PC-9 (cell line): ENCODE measurements around the gene PAK6. TPM values are rescaled to one million over a fixed set of nuclear protein-coding genes. Genes with fewer than 3 reads are reported as not detected.

ENCODE experiments used
- BruUV-seq: library from RNA; stranded (reverse); fragments of 400-500 nt; replicated peaks from 2 replicates; lab custom pipeline; 2021; lab: Mats Ljungman, UMichigan
- CTCF ChIA-PET: fragments of 300-600 bp; sonication (Branson Sonifier 250); formaldehyde crosslinking; loops from one replicate; lab custom pipeline; 2022; ENCODE audit warnings: antibody characterized with exemption; lab: Charles Lee
- POLR2A ChIA-PET: fragments of 300-600 bp; sonication (Branson Sonifier 250); formaldehyde crosslinking; loops from one replicate; lab custom pipeline; 2022; ENCODE audit warnings: antibody characterized with exemption; ENCODE audit not compliant: unreplicated experiment; lab: Charles Lee
- DNase-seq, 2 experiments: peaks; one replicate each; pipeline versions ENCODE4 v3.0.0 to v3.0.0-alpha.2; 2015 to 2022; ENCODE audit warnings: mixed read lengths in 1 of 2
- H2AFZ ChIP-seq: fragments of 200-600 bp; sonication (generic); 2 replicates; pipeline ENCODE4 v1.8.1; 2017; ENCODE audit warnings: antibody characterized with exemption
- H3F3A ChIP-seq: fragments of 200-600 bp; sonication (generic); 2 replicates; pipeline ENCODE4 v1.8.1; 2017; ENCODE audit warnings: antibody characterized with exemption, mild to moderate bottlenecking, low read depth; ENCODE audit not compliant: insufficient read depth
- H3K27ac ChIP-seq: fragments of 200-600 bp; sonication (generic); 2 replicates; pipeline ENCODE4 v1.6.1; 2016; ENCODE audit warnings: mixed run types
- H3K27me3 ChIP-seq: fragments of 200-600 bp; sonication (generic); 2 replicates; pipeline ENCODE4 v1.6.1; 2016; ENCODE audit warnings: low read depth, mixed run types; ENCODE audit not compliant: insufficient read depth
- H3K36me3 ChIP-seq: fragments of 200-600 bp; sonication (generic); 2 replicates; pipeline ENCODE4 v1.6.1; 2016; ENCODE audit warnings: low read depth, mixed run types
- H3K4me1 ChIP-seq: fragments of 200-600 bp; sonication (generic); replicated peaks from 2 replicates; pipeline ENCODE4 v1.6.1; 2016; ENCODE audit warnings: mixed run types; ENCODE audit not compliant: insufficient read depth
- H3K4me2 ChIP-seq: fragments of 200-600 bp; sonication (generic); 2 replicates; pipeline ENCODE4 v1.6.1; 2017; ENCODE audit warnings: mixed run types
- H3K4me3 ChIP-seq: fragments of 200-600 bp; sonication (generic); 2 replicates; pipeline ENCODE4 v1.6.1; 2016; ENCODE audit warnings: mixed run types
- H3K79me2 ChIP-seq: fragments of 200-600 bp; sonication (generic); 2 replicates; pipeline ENCODE4 v1.6.1; 2017; ENCODE audit warnings: low read depth, mixed run types
- H3K9me2 ChIP-seq: fragments of 200-600 bp; sonication (generic); 2 replicates; pipeline ENCODE4 v1.8.1; 2017; ENCODE audit warnings: mild to moderate bottlenecking; ENCODE audit not compliant: insufficient read depth
- H3K9me3 ChIP-seq: fragments of 200-600 bp; sonication (generic); 2 replicates; pipeline ENCODE4 v1.8.1; 2016; ENCODE audit warnings: low read depth; ENCODE audit not compliant: insufficient read depth
- H4K20me1 ChIP-seq: fragments of 200-600 bp; sonication (generic); 2 replicates; pipeline ENCODE4 v1.8.1; 2017; ENCODE audit not compliant: insufficient read depth
- CTCF ChIP-seq: fragments of 200-600 bp; sonication (generic); conservative IDR thresholded peaks from 2 replicates; pipeline ENCODE4 v1.6.1; 2017; ENCODE audit warnings: mixed run types, antibody characterized with exemption, mild to moderate bottlenecking, moderate library complexity
- EZH2 ChIP-seq: fragments of 200-600 bp; sonication (generic); IDR thresholded peaks from 2 replicates; pipeline ENCODE4 v1.8.0; 2017; ENCODE audit warnings: antibody characterized with exemption, low read depth
- intact Hi-C: fragments of 100-400 bp; cut with micrococcal nuclease; formaldehyde crosslinking; loops from one replicate; pipeline ENCODE4 v1.10.0; 2022; ENCODE audit not compliant: unreplicated experiment
- total RNA-seq: library from RNA; stranded (reverse); gene quantifications from 2 replicates; pipeline ENCODE4 v1.2.3, GENCODE V29; 2021

Gene PAK6
- total RNA-seq, 1 experiment from 2014 or later: 10.7 TPM

GRCh38 chr15:40287505-40287904 is 48.6 kb downstream of the PAK6 start:
- POLR2A ChIA-PET: no interaction called here
- H3F3A ChIP-seq: no peaks in the 10 kb centered on the region
- BruUV-seq: no TSS peak

GRCh38 chr15:40287968-40288367 is 49.1 kb downstream of the PAK6 start:
- no peak overlapping the region for H3K27ac ChIP-seq
- H3K9me2 ChIP-seq: no peaks in the 10 kb centered on the region
- H3K9me3 ChIP-seq: no peaks in the 10 kb centered on the region
- no peaks in the 10 kb centered on the region for H3K36me3 ChIP-seq
- no peaks in the 10 kb centered on the region for H3K4me1 ChIP-seq
- H4K20me1 ChIP-seq: no peaks in the 10 kb centered on the region
- TF ChIP-seq CTCF (no peak), EZH2 (no peak)
- no peak overlapping the region for H3K4me3 ChIP-seq
- no peaks in the 10 kb centered on the region for H3K79me2 ChIP-seq
- intact Hi-C loops: no loop called here
- no TSS peak for BruUV-seq
- no peak for DNase-seq
- H3F3A ChIP-seq: no peaks in the 10 kb centered on the region
- CTCF ChIA-PET: no interaction called here
- H2AFZ ChIP-seq: no peak overlapping the region
- POLR2A ChIA-PET: no interaction called here
- H3K27me3 ChIP-seq: no peaks in the 10 kb centered on the region
- H3K4me2 ChIP-seq: no peak overlapping the region

More at GRCh38 chr15:40287505-40287904, 48.6 kb downstream of the PAK6 start:
- Histone ChIP-seq H3K4me1 (no peaks in the 10 kb centered on the region), H2AFZ (no peak overlapping the region), H3K4me3 (no peak overlapping the region), H3K27me3 (no peaks in the 10 kb centered on the region), H3K36me3 (no peaks in the 10 kb centered on the region), H3K27ac (no peak overlapping the region), H3K4me2 (no peak overlapping the region), H4K20me1 (no peaks in the 10 kb centered on the region), H3K9me2 (no peaks in the 10 kb centered on the region), H3K79me2 (no peaks in the 10 kb centered on the region), H3K9me3 (no peaks in the 10 kb centered on the region)
- CTCF ChIA-PET: no interaction called here
- intact Hi-C loops: no loop called here
- DNase-seq: no peak
- TF ChIP-seq EZH2: no peak
- no peak for TF ChIP-seq CTCF

GRCh38 chr15:40289140-40289775 is 50.4 kb downstream of the PAK6 start:
- no peaks in the 10 kb centered on the region for H3K27me3 ChIP-seq
- no peaks in the 10 kb centered on the region for H3K4me1 ChIP-seq
- intact Hi-C loops: no loop called here
- no peaks in the 10 kb centered on the region for H3K9me2 ChIP-seq
- no peaks in the 10 kb centered on the region for H3F3A ChIP-seq
- H2AFZ ChIP-seq: no peak overlapping the region
- H3K4me3 ChIP-seq: no peak overlapping the region
- H3K79me2 ChIP-seq: no peaks in the 10 kb centered on the region
- TF ChIP-seq CTCF: no peak
- no peak for TF ChIP-seq EZH2
- no peaks in the 10 kb centered on the region for H3K36me3 ChIP-seq
- no TSS peak for BruUV-seq
- no peak overlapping the region for H3K27ac ChIP-seq
- no peaks in the 10 kb centered on the region for H3K9me3 ChIP-seq
- ChIA-PET CTCF (interaction anchor here (0.6 kb wide), 3 partner anchors 16 to 405 kb away, joined by 3 to 7 read pairs (median 4); no protein-coding TSS in a partner anchor), POLR2A (no interaction called here)
- peak in 1 of 2 experiments; percentile 49 for DNase-seq
- no peaks in the 10 kb centered on the region for H4K20me1 ChIP-seq
- no peak overlapping the region for H3K4me2 ChIP-seq
